Midbrain (tissue), 1 donor: ENCODE measurements around the gene HTR2C.
A peak's percentile ranks its signal among the peaks of the same experiment; 100 is the strongest.
"Not testable (repeated sequence)": the region's sequence is repeated elsewhere in the genome, so short reads cannot be mapped to it uniquely, and the experiment has no call there.

Experiments
- DNase-seq: peaks from one replicate; lab custom pipeline; 2025; lab: John Stamatoyannopoulos, UW

The HTR2C gene

DNA sequence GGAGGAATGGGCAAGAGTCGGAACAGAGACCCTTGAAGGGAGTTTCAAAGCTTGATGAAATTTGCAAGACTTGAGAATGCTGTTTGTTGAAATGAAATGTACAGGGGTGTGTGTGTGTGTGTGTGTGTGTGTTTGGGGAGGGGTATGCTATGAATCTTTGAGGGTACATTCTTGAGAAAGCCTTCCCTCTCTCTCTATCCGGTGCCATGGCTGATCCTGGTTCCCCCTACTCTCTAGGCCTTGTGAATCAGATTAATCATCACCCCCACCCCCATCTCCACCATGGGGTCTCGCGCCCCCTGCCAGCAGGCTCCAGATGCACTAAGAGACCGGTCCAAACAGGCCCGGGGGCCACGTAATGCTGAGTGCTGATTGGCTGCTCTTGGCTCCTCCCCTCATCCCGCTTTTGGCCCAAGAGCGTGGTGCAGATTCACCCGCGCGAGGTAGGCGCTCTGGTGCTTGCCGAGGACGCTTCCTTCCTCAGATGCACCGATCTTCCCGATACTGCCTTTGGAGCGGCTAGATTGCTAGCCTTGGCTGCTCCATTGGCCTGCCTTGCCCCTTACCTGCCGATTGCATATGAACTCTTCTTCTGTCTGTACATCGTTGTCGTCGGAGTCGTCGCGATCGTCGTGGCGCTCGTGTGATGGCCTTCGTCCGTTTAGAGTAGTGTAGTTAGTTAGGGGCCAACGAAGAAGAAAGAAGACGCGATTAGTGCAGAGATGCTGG lies at the start of gene HTR2C:
HTR2C (plus strand) TSS at position 441 of the 729 bp plus-strand sequence. CDS start 142,851 bp downstream, outside the sequence.
- DNase-seq: no peak

DNA sequence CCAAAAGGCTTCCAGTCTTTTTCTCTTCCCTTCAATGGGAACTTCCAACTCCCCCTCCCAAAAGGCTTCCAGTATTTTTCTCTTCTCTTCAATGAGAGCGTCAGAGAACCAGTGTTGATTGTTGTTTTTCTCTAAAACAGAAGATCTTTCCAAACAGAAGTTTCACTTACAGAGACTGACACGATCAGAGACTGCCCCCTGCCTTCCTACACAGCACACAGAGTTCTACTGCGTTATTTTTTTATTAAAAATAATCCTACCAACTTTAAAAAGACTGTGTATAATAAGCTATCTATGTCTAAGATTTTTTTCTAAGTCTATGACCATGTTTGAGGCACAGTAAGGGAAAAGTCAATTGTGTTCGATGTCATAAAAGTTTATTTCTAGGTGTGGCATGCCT lies 3.5 kb upstream of the HTR2C start:
- DNase-seq: no peak

DNA sequence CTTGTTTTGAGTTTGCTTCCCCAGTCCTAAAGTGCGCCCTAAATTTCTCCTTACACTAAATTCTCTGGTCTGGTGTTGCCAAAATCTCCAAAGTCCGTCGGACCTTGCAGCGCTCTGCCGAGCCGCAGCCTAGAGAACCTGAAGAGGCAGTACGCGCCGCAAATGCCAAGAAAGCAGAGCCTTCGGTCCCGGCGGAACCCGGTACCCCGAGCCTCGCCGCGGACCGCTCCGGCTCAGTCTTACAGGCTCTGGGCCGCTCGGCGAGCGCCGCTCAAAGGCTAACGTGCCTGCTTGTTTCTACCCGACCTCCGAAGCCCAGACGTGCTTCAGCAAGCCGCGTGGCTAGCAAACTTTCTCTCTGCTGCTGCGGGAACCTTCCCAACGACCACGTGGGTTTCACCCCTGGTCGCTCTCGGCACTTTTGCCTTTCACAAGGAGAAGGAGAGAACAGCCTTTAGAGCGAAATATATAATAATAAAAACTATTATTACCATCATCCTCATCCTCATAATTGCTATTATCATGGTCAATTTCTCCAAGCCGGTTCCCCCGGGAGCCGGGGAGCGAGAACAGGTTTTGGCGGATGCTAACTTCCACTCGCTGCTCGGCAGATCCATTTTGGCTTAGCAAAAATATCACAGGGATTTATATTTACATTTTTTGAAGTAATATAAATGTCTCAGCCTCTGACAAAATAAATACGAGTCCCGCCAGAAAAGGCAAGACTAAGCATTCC lies 2.2 kb upstream of the HTR2C start:
- DNase-seq: no peak

DNA sequence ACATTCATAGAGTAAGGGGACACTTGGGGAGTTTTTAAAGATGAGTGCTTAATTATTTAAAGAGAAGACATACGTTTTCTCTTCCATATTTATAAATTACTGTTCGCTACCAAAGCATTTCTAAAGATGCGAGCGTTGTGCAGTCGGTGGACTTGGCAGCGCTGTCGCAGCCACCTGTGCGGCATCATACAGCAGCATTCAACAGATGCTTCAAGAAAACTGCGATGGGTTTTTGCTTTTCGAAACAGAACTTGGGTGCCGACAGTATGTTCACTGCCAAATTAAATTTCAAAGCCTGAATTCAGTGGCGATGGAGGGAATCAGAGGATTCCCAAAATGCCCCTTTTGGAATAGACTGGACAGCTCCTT lies 1.6 kb upstream of the HTR2C start:
- no peak for DNase-seq

- DNase-seq: no peak
Measured at GRCh38 chrX:114582698-114583395, 1.0 kb upstream of the HTR2C start.

DNA sequence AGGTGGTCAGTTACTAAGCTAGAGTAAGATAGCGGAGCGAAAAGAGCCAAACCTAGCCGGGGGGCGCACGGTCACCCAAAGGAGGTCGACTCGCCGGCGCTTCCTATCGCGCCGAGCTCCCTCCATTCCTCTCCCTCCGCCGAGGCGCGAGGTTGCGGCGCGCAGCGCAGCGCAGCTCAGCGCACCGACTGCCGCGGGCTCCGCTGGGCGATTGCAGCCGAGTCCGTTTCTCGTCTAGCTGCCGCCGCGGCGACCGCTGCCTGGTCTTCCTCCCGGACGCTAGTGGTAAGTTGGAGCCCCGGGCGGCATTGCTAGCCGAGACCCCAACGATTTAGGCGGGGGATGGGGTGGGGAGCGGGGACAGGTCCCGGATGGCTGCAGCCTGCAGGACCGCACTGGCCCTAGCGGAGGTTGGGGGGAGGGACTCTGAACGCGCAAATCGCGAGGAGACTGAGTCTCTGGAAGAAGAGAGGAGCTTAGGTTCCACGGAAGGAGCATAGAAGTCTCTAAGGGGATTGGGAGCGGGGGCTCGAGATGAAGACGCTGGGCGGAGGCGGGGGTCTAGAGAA lies 573 bp downstream of the HTR2C start:
- DNase-seq: no peak

DNA sequence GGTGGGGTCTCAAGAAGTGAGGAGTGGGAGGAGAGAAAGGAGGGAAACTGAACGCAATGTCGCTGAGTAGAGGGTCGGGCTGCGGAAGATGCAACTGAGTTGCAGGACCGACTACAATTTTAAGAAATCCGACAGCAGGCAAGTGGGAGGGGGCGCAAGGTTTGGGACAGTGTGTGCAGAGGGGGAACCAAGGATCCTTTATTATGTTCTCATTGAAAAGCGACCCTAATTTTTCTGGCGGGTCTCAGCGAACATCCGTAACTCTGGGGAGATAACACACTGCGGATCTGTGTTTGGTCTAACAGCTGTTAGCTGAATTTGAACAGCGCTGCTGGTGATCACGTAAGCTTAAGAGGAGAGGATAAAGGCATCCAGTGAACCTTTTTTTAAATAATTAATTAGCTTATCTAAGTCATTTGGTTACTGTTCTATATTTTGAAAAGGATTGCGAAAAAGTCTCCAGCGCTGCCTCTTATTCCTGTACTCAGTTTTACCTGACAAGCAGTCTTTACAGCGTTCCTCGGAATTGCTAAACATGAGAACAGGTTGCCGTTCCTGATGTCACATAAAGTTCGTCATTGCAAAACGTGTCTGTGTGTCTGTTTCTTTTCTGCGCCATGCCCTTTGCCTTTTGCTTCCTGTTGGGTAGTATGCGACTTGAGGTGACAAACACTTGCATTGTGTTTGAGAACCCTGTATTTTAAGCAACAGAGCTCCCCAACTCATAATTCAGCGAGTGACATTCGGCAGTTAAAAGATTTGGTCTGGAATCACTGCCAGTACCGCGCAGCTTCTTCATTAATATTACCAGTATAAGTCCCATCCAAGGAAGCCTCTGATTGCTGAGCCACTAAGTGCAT lies 1.3 kb downstream of the HTR2C start:
- no peak for DNase-seq

DNA sequence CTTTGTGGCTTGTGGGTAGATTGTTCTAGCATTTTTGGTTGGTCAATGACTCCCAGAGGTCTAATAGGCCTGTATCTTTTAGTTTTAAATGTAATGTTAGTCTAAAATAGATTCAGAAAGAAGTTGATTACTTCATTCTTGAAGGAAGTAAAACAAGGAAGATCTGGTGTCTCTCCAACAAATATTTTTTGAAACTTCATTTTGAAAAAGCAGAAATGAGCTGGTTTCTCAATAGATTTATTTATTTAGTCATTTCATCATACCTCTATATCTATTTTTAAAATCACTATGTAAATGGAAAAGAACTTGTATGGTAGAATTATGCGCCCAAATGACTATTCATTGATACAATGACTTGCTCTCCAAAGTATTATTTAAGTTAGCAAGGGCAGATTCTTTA lies 7.2 kb downstream of the HTR2C start:
- no peak for DNase-seq

- DNase-seq: no peak
Measured at GRCh38 chrX:114599305-114599704, 15.4 kb downstream of the HTR2C start.

DNA sequence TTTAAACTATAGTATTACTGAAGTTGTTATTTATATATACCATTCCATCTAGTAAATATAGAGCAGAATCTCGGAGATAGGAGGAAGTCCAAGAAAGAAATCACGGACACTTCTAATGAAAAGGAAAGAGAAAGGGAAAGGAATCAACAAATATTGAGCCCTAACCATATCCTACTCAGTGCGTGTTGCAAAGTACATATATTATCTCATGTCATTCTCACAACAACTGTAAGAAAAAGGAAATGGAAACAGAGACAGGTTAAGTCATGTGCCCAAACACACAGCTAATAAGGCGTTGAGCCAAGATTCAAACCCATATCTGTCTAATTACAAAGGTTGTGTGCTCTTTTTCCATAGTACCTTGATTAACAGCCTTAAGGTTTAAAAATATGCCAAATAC lies 16.0 kb downstream of the HTR2C start:
- DNase-seq: no peak

GRCh38 chrX:114606619-114607018 lies 22.7 kb downstream of the HTR2C start:
- not testable (repeated sequence) for DNase-seq

GRCh38 chrX:114611018-114611619 lies 27.2 kb downstream of the HTR2C start:
- peak; percentile 37 for DNase-seq

- DNase-seq: no peak
Measured at GRCh38 chrX:114615765-114616164, 31.9 kb downstream of the HTR2C start.

- DNase-seq: peak; percentile 0
Measured at GRCh38 chrX:114619874-114620273, 36.0 kb downstream of the HTR2C start.

DNA sequence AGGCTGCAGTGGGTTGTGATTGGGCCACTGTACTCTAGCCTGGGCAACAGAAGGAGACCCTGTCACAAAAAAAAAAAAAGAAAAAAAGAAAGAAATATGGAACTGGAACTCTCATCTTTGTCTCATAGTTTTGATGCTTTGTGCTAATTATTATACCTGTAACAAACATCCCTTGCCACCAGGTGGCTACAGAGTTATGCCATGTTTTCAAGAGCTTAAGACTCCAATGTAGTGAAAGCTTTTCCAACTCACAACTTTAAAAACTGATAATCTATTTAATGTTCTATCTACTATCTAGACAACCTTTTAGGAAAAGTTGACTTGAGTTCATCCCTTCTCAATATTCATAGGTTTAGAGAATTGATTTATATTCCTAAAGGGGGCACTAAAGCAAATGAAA lies 42.4 kb downstream of the HTR2C start:
- no peak for DNase-seq

- no peak for DNase-seq
Measured at GRCh38 chrX:114635986-114636385, 52.1 kb downstream of the HTR2C start.

DNA sequence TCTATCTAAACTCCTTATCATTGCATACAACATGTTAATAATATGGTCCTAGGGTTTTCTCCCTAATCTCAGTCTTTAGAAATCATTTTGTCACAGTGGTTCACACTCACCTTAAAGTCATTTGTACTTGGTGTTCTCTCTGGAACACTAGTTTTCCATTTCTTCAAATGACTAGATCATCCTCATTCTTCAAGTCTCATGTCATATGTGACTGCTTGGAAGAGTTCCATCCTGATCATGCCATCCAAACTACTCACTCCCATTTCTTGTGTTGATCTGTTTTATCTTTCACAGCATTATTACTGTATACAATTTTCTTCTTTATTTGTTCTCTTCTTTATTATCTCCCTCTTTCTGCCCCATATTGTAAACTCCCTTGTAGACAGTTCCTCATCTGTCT lies 66.5 kb downstream of the HTR2C start:
- no peak for DNase-seq

- no peak for DNase-seq
Measured at GRCh38 chrX:114675365-114675764, 91.5 kb downstream of the HTR2C start.

DNA sequence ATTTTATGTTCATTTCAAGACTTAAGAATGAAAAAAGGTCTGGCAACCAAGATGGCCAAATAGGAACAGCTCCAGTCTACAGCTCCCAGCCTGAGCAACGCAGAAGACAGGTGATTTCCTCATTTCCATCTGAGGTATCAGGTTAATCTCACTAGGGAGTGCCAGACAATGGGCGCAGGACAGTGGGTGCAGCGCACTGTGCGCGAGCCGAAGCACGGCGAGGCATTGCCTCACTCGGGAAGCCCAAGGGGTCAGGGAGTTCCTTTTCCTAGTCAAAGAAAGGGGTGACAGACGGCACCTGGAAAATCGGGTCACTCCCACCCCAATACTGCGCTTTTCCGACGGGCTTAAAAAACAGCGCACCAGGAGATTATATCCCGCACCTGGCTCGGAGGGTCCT lies 116.6 kb downstream of the HTR2C start:
- not testable (repeated sequence) for DNase-seq

GRCh38 chrX:114709406-114709805 lies 125.5 kb downstream of the HTR2C start:
- DNase-seq: no peak

- DNase-seq: no peak
Measured at GRCh38 chrX:114710571-114710970, 126.7 kb downstream of the HTR2C start.
